ENCODE results near the gene ATR.
A peak's percentile ranks its signal among the peaks of the same experiment; 100 is the strongest.

The ATR gene

DNA sequence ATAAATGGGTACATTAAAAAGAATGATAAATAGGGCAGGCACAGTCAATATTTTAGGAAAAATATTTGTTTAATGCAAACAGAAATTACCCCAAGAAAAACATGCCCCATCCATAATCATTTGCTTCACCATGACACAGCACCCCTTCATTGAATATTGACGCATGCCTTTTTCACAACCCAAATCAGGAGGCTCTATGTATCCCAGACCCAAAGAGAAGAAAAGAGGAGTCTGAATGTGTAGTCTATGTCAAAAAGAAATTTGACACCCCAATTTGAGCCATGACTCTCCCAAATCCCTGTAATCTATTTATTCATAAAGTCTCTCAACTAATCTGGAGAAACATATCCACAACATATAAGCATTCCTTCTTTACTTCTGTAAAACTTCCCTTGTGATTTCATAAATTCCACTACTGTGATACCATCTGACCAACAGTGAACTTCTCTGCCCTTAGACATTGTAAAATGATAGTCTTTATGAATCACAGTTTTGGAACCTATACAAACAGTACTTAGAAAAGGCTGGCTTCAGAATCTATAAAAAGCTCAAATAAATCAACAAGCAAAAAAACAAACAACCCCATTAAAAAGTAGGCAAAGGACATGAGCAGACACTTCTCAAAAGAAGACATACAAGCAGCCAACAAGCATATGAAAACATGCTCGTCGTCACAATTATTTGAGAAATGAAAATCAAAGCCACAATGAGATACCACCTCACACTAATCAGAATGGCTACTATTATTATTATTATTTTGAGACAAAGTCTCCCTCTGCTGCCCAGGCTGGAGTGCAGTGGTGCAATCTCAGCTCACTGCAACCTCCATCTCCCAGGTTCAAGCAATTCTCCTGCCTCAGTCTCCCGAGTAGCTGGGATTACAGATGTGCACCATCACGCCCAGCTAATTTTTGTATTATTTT is 77.3 kb downstream of the ATR start:
- no peaks in the 10 kb centered on the region for H3K9me3 Mint-ChIP-seq
- H3K27ac Mint-ChIP-seq, result peak overlapping the region in 2 of 3 experiments; percentile 3 to 66
- H3K4me1 Mint-ChIP-seq, result peaks cover 11% of the 10 kb centered on the region
- H3K36me3 Mint-ChIP-seq (ENCODE audit: low read depth), result peaks cover 36% of the 10 kb centered on the region
- TF ChIP-seq, protein P1, sequence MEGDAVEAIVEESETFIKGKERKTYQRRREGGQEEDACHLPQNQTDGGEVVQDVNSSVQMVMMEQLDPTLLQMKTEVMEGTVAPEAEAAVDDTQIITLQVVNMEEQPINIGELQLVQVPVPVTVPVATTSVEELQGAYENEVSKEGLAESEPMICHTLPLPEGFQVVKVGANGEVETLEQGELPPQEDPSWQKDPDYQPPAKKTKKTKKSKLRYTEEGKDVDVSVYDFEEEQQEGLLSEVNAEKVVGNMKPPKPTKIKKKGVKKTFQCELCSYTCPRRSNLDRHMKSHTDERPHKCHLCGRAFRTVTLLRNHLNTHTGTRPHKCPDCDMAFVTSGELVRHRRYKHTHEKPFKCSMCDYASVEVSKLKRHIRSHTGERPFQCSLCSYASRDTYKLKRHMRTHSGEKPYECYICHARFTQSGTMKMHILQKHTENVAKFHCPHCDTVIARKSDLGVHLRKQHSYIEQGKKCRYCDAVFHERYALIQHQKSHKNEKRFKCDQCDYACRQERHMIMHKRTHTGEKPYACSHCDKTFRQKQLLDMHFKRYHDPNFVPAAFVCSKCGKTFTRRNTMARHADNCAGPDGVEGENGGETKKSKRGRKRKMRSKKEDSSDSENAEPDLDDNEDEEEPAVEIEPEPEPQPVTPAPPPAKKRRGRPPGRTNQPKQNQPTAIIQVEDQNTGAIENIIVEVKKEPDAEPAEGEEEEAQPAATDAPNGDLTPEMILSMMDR (IDR thresholded peaks at IDR 0.05; ENCODE audit: unreplicated experiment in 3 of 3), result no peak
- H3K27me3 Mint-ChIP-seq (ENCODE audit: low read depth), result no peaks in the 10 kb centered on the region
- H3K4me3 Mint-ChIP-seq, result no peak overlapping the region

DNA sequence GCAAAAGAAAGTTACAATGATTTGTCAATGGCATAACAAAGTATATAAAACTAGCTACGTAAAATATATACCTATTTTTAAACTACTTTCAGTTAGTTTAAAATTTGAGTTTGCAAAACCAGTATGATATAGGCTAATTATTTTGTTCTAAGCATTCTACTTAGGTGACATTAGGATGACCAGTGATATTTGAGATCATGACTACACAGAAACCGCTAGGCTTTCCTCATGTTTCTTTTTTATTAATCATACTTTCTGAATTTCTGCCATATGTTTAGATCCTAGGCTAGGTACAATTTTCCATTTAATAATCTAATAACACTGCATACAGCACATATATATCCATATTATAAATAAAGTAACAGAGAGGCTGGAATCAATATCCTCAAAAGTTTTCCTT is 78.3 kb downstream of the ATR start:
- no peak overlapping the region for H3K27ac Mint-ChIP-seq
- H3K4me1 Mint-ChIP-seq, result peaks cover 11% of the 10 kb centered on the region
- H3K4me3 Mint-ChIP-seq, result no peak overlapping the region
- H3K36me3 Mint-ChIP-seq (ENCODE audit: low read depth), result peaks cover 34% of the 10 kb centered on the region
- no peaks in the 10 kb centered on the region for H3K27me3 Mint-ChIP-seq (ENCODE audit: low read depth)
- TF ChIP-seq, protein P1 (IDR thresholded peaks at IDR 0.05; ENCODE audit: unreplicated experiment in 3 of 3), result no peak
- H3K9me3 Mint-ChIP-seq, result no peaks in the 10 kb centered on the region

DNA sequence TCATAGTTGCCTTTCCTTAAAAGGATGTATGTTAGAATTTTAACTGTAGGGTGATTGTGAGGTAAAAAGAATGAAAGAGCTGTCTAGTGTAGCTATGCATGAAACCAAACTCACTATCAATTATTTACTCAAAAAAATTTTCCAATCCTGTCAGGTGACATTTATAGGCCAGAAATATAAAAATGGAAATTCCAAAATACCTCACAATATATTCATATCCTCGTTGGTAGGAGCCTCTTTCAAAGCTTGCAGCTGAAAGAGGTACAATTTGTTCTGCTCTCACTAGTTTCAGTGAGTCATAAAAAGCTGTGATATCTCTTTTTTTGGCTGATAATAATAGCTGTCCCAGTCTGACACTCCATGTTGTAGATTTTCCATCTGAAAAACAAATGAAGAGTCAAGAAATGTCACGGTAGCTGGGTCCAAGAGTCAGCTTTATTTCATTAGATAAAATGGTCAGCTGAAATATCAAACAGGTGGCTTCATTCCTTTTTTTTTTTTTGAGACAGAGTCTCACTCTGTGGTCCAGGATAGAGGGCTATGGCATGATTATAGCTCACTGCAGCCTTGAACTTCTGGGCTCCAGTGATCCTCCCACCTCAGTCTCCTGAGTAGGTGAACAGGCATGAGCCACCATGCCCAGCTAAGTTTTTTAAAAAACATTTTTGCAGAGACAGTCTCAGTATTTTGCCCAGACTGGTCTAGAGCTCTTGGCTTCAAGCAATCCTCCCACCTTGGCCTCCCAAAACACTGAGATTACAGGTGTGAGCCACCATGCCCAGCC is 79.9 kb downstream of the ATR start:
- Mint-ChIP-seq H3K9me3 (no peaks in the 10 kb centered on the region), H3K36me3 (ENCODE audit: low read depth) (peaks cover 41% of the 10 kb centered on the region), H3K4me1 (peaks cover 11% of the 10 kb centered on the region), H3K27me3 (ENCODE audit: low read depth) (no peaks in the 10 kb centered on the region), H3K4me3 (no peak overlapping the region), H3K27ac (no peak overlapping the region)
- TF ChIP-seq, protein P1 (IDR thresholded peaks at IDR 0.05; ENCODE audit: unreplicated experiment in 3 of 3), result no peak

DNA sequence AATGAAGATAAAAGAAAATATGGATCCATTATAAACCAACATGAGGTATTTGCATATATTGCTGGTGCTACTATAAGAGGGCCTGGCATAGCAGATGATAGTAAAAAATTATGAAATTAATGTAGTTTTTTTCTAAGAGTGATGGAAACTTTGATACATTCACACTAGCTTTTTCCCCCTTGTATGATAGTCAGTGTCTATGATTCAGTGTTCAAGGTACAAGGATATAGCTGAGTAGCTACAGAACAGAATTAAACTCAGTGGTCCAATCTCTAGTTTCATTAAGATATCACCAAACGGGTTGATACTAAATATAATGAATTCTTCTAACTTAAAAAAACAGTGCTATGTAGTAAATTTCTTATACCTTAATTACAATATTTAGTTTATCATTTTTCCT is 80.8 kb downstream of the ATR start:
- Mint-ChIP-seq H3K4me1 (peaks cover 11% of the 10 kb centered on the region), H3K36me3 (ENCODE audit: low read depth) (peaks cover 41% of the 10 kb centered on the region), H3K9me3 (no peaks in the 10 kb centered on the region), H3K4me3 (no peak overlapping the region), H3K27me3 (ENCODE audit: low read depth) (no peaks in the 10 kb centered on the region), H3K27ac (no peak overlapping the region)
- TF ChIP-seq, protein P1 (IDR thresholded peaks at IDR 0.05; ENCODE audit: unreplicated experiment in 3 of 3), result no peak

DNA sequence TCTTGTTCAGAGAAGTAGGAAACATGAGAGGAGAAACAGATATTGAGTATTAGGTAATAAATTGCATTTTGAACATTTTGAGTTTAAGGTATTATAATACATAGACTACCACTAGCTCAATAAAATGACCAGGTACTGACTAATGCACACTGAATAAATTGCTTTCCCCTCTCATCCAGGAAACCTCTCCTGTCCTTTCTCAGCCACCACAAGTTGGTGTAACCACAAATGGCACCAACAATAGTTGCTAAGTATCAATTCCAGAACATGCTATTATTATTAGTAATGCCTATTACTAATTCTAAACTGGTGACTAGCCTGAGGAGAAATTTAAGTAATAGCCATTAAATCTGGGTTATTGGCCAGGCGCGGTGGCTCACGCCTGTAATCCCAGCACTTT is 83.4 kb downstream of the ATR start:
- TF ChIP-seq, protein P1 (IDR thresholded peaks at IDR 0.05; ENCODE audit: unreplicated experiment in 3 of 3), result no peak
- H3K9me3 Mint-ChIP-seq, result no peaks in the 10 kb centered on the region
- no peak overlapping the region for H3K27ac Mint-ChIP-seq
- H3K4me1 Mint-ChIP-seq, result no peaks in the 10 kb centered on the region
- no peaks in the 10 kb centered on the region for H3K27me3 Mint-ChIP-seq (ENCODE audit: low read depth)
- peaks cover 43% of the 10 kb centered on the region for H3K36me3 Mint-ChIP-seq (ENCODE audit: low read depth)
- H3K4me3 Mint-ChIP-seq, result no peak overlapping the region
